PC-3 (cell line): ENCODE measurements around the gene RPL12. TPM values are rescaled to one million over a fixed set of nuclear protein-coding genes. Genes with fewer than 3 reads are reported as not detected.

Experiments
- ATAC-seq: fragments of 200-7000 bp; cut with Tn5 transposase; 2 replicates; pipeline ENCODE4 v1.9.1; 2020; ENCODE audit warnings: mild to moderate bottlenecking, moderate library complexity
- BruUV-seq: library from RNA; stranded (reverse); fragments of 400-500 nt; replicated peaks from 2 replicates; lab custom pipeline; 2021; lab: Mats Ljungman, UMichigan
- CTCF ChIA-PET: fragments of 300-600 bp; sonication (Branson Sonifier 250); formaldehyde crosslinking; loops from one replicate; lab custom pipeline; 2022; ENCODE audit warnings: antibody characterized with exemption; lab: Charles Lee
- POLR2A ChIA-PET: fragments of 300-600 bp; sonication (Branson Sonifier 250); formaldehyde crosslinking; loops from one replicate; lab custom pipeline; 2022; ENCODE audit warnings: antibody characterized with exemption; ENCODE audit not compliant: unreplicated experiment; lab: Charles Lee
- DNase-seq: peaks from one replicate; pipeline ENCODE4 v3.0.0-alpha.2; 2015
- H2AFZ ChIP-seq: fragments of 300-600 bp; sonication (generic); 2 replicates; pipeline ENCODE4 v1.6.0; 2016; ENCODE audit warnings: antibody characterized with exemption, low read length
- H3F3A ChIP-seq: fragments of 300-600 bp; sonication (generic); one replicate; pipeline ENCODE4 v1.6.0; 2017; ENCODE audit warnings: antibody characterized with exemption, low read length, control low read depth, mild to moderate bottlenecking; ENCODE audit not compliant: unreplicated experiment
- H3K27ac ChIP-seq: fragments of 300-600 bp; sonication (generic); 2 replicates; pipeline ENCODE4 v1.5.1; 2016; ENCODE audit warnings: mild to moderate bottlenecking, low read length
- H3K27me3 ChIP-seq: fragments of 300-600 bp; sonication (generic); 2 replicates; pipeline ENCODE4 v1.6.1; 2016; ENCODE audit warnings: low read length, mixed read lengths
- H3K36me3 ChIP-seq: fragments of 300-600 bp; sonication (generic); 2 replicates; pipeline ENCODE4 v1.6.1; 2016; ENCODE audit warnings: low read depth, mixed run types, low read length, mixed read lengths
- H3K4me1 ChIP-seq: fragments of 300-600 bp; sonication (generic); 2 replicates; pipeline ENCODE4 v1.5.1; 2016; ENCODE audit warnings: low read length; ENCODE audit not compliant: insufficient read depth
- H3K4me2 ChIP-seq: fragments of 300-600 bp; sonication (generic); 2 replicates; pipeline ENCODE4 v1.6.0; 2016; ENCODE audit warnings: low read length
- H3K4me3 ChIP-seq: fragments of 300-600 bp; sonication (generic); 2 replicates; pipeline ENCODE4 v1.5.1; 2016; ENCODE audit warnings: mild to moderate bottlenecking, low read length, mixed read lengths
- H3K79me2 ChIP-seq: fragments of 300-600 bp; sonication (generic); 2 replicates; pipeline ENCODE4 v1.6.1; 2017; ENCODE audit warnings: low read length, mixed read lengths
- H3K9ac ChIP-seq: fragments of 300-600 bp; sonication (generic); 2 replicates; pipeline ENCODE4 v1.6.0; 2016; ENCODE audit warnings: mild to moderate bottlenecking, low read length
- H3K9me2 ChIP-seq: fragments of 300-600 bp; sonication (generic); replicated peaks from 2 replicates; pipeline ENCODE4 v1.6.1; 2016; ENCODE audit warnings: mixed run types, low read length, mixed read lengths
- H3K9me3 ChIP-seq: fragments of 300-600 bp; sonication (generic); 2 replicates; pipeline ENCODE4 v1.6.1; 2016; ENCODE audit warnings: low read length, mixed read lengths
- H4K20me1 ChIP-seq: fragments of 300-600 bp; sonication (generic); 2 replicates; pipeline ENCODE4 v1.6.1; 2016; ENCODE audit warnings: low read length, mixed read lengths
- CTCF ChIP-seq: fragments of 300-600 bp; sonication (generic); conservative IDR thresholded peaks from 2 replicates; pipeline ENCODE4 v1.5.1; 2017; ENCODE audit warnings: antibody characterized with exemption, low read depth, mild to moderate bottlenecking, low read length
- EZH2 ChIP-seq: fragments of 300-600 bp; sonication (generic); IDR thresholded peaks from one replicate; pipeline ENCODE4 v1.6.1; 2017; ENCODE audit warnings: antibody characterized with exemption, mild to moderate bottlenecking, low read length; ENCODE audit not compliant: unreplicated experiment
- EZH2phosphoT487 ChIP-seq: fragments of 300-600 bp; sonication (generic); IDR thresholded peaks from 2 replicates; pipeline ENCODE4 v1.6.1; 2018; ENCODE audit warnings: mild to moderate bottlenecking, antibody characterized with exemption, low read length, borderline replicate concordance
- intact Hi-C: fragments of 100-400 bp; cut with micrococcal nuclease; formaldehyde crosslinking; loops from 2 replicates; pipeline ENCODE4 v1.9.0; 2023
- total RNA-seq: library from RNA; depleted of rRNA; stranded (reverse); fragments of >200 nt; gene quantifications from 2 replicates; pipeline ENCODE4 v1.2.3, GENCODE V29; 2014

Gene RPL12
- total RNA-seq, 1 experiment from 2014 or later, result 1,417 TPM

GRCh38 chr9:127445851-127446712 lies 5.1 kb downstream of the RPL12 start:
- peaks cover 9% of the 10 kb centered on the region; the same call in 1 of the 2 replicates for H3K4me1 ChIP-seq
- ATAC-seq (no peak), DNase-seq (peak; percentile 13)
- H2AFZ ChIP-seq, result no peak overlapping the region
- peaks cover 56% of the 10 kb centered on the region for H4K20me1 ChIP-seq
- peaks cover 46% of the 10 kb centered on the region for H3K36me3 ChIP-seq
- peaks cover 36% of the 10 kb centered on the region for H3K79me2 ChIP-seq
- H3K4me2 ChIP-seq, result no peak overlapping the region
- intact Hi-C loops, result no loop called here
- no peak overlapping the region for H3K9ac ChIP-seq
- TF ChIP-seq EZH2phosphoT487 (no peak), EZH2 (no peak), CTCF (no peak)
- BruUV-seq, result no TSS peak
- ChIA-PET CTCF (no interaction called here), POLR2A (no interaction called here)
- no peak overlapping the region for H3K27ac ChIP-seq
- H3K9me3 ChIP-seq, result no peaks in the 10 kb centered on the region
- no peaks in the 10 kb centered on the region for H3K27me3 ChIP-seq
- peaks cover 7% of the 10 kb centered on the region for H3F3A ChIP-seq
- H3K9me2 ChIP-seq, result no peaks in the 10 kb centered on the region
- no peak overlapping the region for H3K4me3 ChIP-seq

GRCh38 chr9:127444921-127445850 lies 6.0 kb downstream of the RPL12 start:
- intact Hi-C loops, result no loop called here
- H3K36me3 ChIP-seq, result peaks cover 41% of the 10 kb centered on the region
- ChIA-PET CTCF (no interaction called here), POLR2A (interaction anchor here (0.6 kb wide), 1 partner anchor 166 kb away, joined by 5 read pairs; no protein-coding TSS in a partner anchor)
- H4K20me1 ChIP-seq, result peaks cover 48% of the 10 kb centered on the region
- no peaks in the 10 kb centered on the region for H3K9me3 ChIP-seq
- DNase-seq (peak; percentile 24), ATAC-seq (no peak)
- TSS peak; percentile 7 for BruUV-seq
- no peaks in the 10 kb centered on the region for H3K9me2 ChIP-seq
- H3K4me3 ChIP-seq, result no peak overlapping the region
- H2AFZ ChIP-seq, result no peak overlapping the region
- no peak overlapping the region for H3K9ac ChIP-seq
- H3K27me3 ChIP-seq, result no peaks in the 10 kb centered on the region
- H3K4me2 ChIP-seq, result no peak overlapping the region
- no peak for TF ChIP-seq CTCF
- no peak for TF ChIP-seq EZH2
- no peak for TF ChIP-seq EZH2phosphoT487
- H3K27ac ChIP-seq, result no peak overlapping the region
- peaks cover 27% of the 10 kb centered on the region for H3K79me2 ChIP-seq
- peaks cover 7% of the 10 kb centered on the region for H3F3A ChIP-seq
- peaks cover 9% of the 10 kb centered on the region; the same call in 1 of the 2 replicates for H3K4me1 ChIP-seq
